HepG2 (cell line): ENCODE measurements around the gene MEX3A. TPM values are rescaled to one million over a fixed set of nuclear protein-coding genes. Genes with fewer than 3 reads are reported as not detected.

Experiments
- CENPX ChIP-seq: sonication (generic); formaldehyde crosslinking; IDR thresholded peaks from 2 replicates; pipeline ENCODE4 v1.9.0; 2021; ENCODE audit warnings: mild to moderate bottlenecking, missing genetic modification reagents, moderate library complexity
- CHD2 ChIP-seq: IDR thresholded peaks from 2 replicates; pipeline ENCODE4 v1.6.1; 2011; ENCODE audit warnings: low read depth, low read length, improper control_type of control experiment
- CTCF ChIP-seq: sonication (generic); formaldehyde crosslinking; IDR thresholded peaks from 2 replicates; pipeline ENCODE4 v1.5.0; 2020; ENCODE audit warnings: mild to moderate bottlenecking, missing genetic modification reagents, moderate library complexity
- ELF1 ChIP-seq: sonication (generic); formaldehyde crosslinking; IDR thresholded peaks from 2 replicates; pipeline ENCODE4 v1.4.0; 2020; ENCODE audit warnings: missing genetic modification reagents
- HDAC2 ChIP-seq: sonication (generic); formaldehyde crosslinking; IDR thresholded peaks from 2 replicates; pipeline ENCODE4 v1.4.0; 2020; ENCODE audit warnings: missing genetic modification reagents
- HIC2 ChIP-seq: sonication (generic); formaldehyde crosslinking; IDR thresholded peaks from 2 replicates; pipeline ENCODE4 v1.9.0; 2022; ENCODE audit warnings: low read depth, missing genetic modification reagents
- HNF4G ChIP-seq, 2 experiments: sonication (generic) in 1 of 2; formaldehyde crosslinking in 1 of 2; IDR thresholded peaks; 2 replicates each; pipeline versions ENCODE4 v1.4.0 to v1.6.1; 2011 to 2020; ENCODE audit warnings: borderline replicate concordance in 2 of 2, low read depth in 2 of 2, mild to moderate bottlenecking in 2 of 2, low read length in 1 of 2, missing genetic modification reagents in 1 of 2, moderate library complexity in 1 of 2
- IRF1 ChIP-seq: sonication (generic); formaldehyde crosslinking; IDR thresholded peaks from 2 replicates; pipeline ENCODE4 v1.4.0; 2020; ENCODE audit warnings: low read depth, mild to moderate bottlenecking, missing genetic modification reagents
- JUN ChIP-seq: sonication (generic); formaldehyde crosslinking; IDR thresholded peaks from 2 replicates; pipeline ENCODE4 v1.4.0; 2020; ENCODE audit warnings: mild to moderate bottlenecking, missing genetic modification reagents
- MATR3 ChIP-seq: sonication (generic); formaldehyde crosslinking; IDR thresholded peaks from 2 replicates; pipeline ENCODE4 v1.4.0; 2020; ENCODE audit warnings: missing genetic modification reagents
- MED8 ChIP-seq: sonication (generic); formaldehyde crosslinking; IDR thresholded peaks from 2 replicates; pipeline ENCODE4 v1.8.1; 2023; ENCODE audit warnings: mild to moderate bottlenecking, missing genetic modification reagents; ENCODE audit not compliant: insufficient replicate concordance
- MEIS2 ChIP-seq: sonication (generic); formaldehyde crosslinking; IDR thresholded peaks from 2 replicates; pipeline ENCODE4 v1.9.0; 2021; ENCODE audit warnings: mild to moderate bottlenecking, missing genetic modification reagents
- NCOR1 ChIP-seq: fragments of 200-600 bp; sonication (generic); IDR thresholded peaks from 2 replicates; pipeline ENCODE4 v1.7.0; 2017; ENCODE audit warnings: antibody characterized with exemption, low read length, borderline replicate concordance
- NFATC3 ChIP-seq: sonication (generic); formaldehyde crosslinking; IDR thresholded peaks from 2 replicates; pipeline ENCODE4 v1.5.1; 2020; ENCODE audit warnings: mild to moderate bottlenecking, missing genetic modification reagents
- SCMH1 ChIP-seq: sonication (generic); formaldehyde crosslinking; IDR thresholded peaks from 2 replicates; pipeline ENCODE4 v1.9.0; 2021; ENCODE audit warnings: missing genetic modification reagents, mild to moderate bottlenecking, borderline replicate concordance
- SMAD3 ChIP-seq: sonication (generic); formaldehyde crosslinking; IDR thresholded peaks from 2 replicates; pipeline ENCODE4 v1.4.0; 2020; ENCODE audit warnings: missing genetic modification reagents
- SNAPC5 ChIP-seq: sonication (generic); formaldehyde crosslinking; IDR thresholded peaks from 2 replicates; pipeline ENCODE4 v1.8.1; 2023; ENCODE audit warnings: mild to moderate bottlenecking, missing genetic modification reagents, borderline replicate concordance
- SP140L ChIP-seq: sonication (generic); formaldehyde crosslinking; IDR thresholded peaks from 2 replicates; pipeline ENCODE4 v1.4.0; 2020; ENCODE audit warnings: missing genetic modification reagents, borderline replicate concordance
- SP4 ChIP-seq: sonication (generic); formaldehyde crosslinking; IDR thresholded peaks from 2 replicates; pipeline ENCODE4 v1.8.1; 2023; ENCODE audit warnings: mild to moderate bottlenecking, missing genetic modification reagents
- TAF15 ChIP-seq: fragments of 200-400 bp; formaldehyde crosslinking; IDR thresholded peaks from one replicate; pipeline ENCODE4 v1.6.1; 2018; ENCODE audit warnings: mild to moderate bottlenecking, low read depth, low read length; ENCODE audit not compliant: poor library complexity, severe bottlenecking
- ZBTB43 ChIP-seq: sonication (generic); formaldehyde crosslinking; conservative IDR thresholded peaks from 2 replicates; pipeline ENCODE4 v1.4.0; 2020; ENCODE audit warnings: missing genetic modification reagents
- ZNF337 ChIP-seq: sonication (generic); formaldehyde crosslinking; IDR thresholded peaks from 2 replicates; pipeline ENCODE4 v1.5.1; 2020; ENCODE audit warnings: missing genetic modification reagents, low read depth, mild to moderate bottlenecking, borderline replicate concordance
- ZNF354B ChIP-seq: sonication (generic); formaldehyde crosslinking; IDR thresholded peaks from 2 replicates; pipeline ENCODE4 v1.8.0; 2022; ENCODE audit warnings: mild to moderate bottlenecking, missing genetic modification reagents
- ZNF367 ChIP-seq: sonication (generic); formaldehyde crosslinking; IDR thresholded peaks from 2 replicates; pipeline ENCODE4 v1.4.0; 2020; ENCODE audit warnings: missing genetic modification reagents, borderline replicate concordance
- polyA plus RNA-seq, 8 experiments: library from polyadenylated mRNA; depleted of rRNA in 3 of 8; stranded (reverse) in 7 of 8; unstranded in 1 of 8; fragments of >200 nt; fragmentation: Illumina TruSeq in 4 of 8; extraction: Trizol in 4 of 8; gene quantifications; 2 replicates each; pipeline versions ENCODE4 v1.2.1 to v1.2.3, GENCODE V29; 2011 to 2016; ENCODE audit warnings: low read depth in 4 of 8, missing spikeins in 1 of 8, mixed read lengths in 1 of 8; ENCODE audit not compliant: insufficient read depth in 1 of 8
- total RNA-seq, 5 experiments: library from RNA; depleted of rRNA; stranded (reverse); fragments of >200 nt; fragmentation: Illumina TruSeq; extraction: Trizol; gene quantifications; 2 replicates each; pipeline ENCODE4 v1.2.3, GENCODE V29; 2016; ENCODE audit warnings: low read depth in 1 of 5

The MEX3A gene
- total and polyA plus RNA-seq, 2 of the 13 experiments (the other 11 are each of a cell fraction or from before 2014, with no cell fraction given): 7.6 to 9.1 TPM

- TF ChIP-seq JUN (CRISPR knock-in tag): peak; percentile 46; the same call in 1 of the 2 replicates
- no peak for TF ChIP-seq SNAPC5 (CRISPR knock-in tag)
- no peak for TF ChIP-seq ZNF367 (CRISPR knock-in tag)
- no peak for TF ChIP-seq ZNF354B (CRISPR knock-in tag)
- no peak for TF ChIP-seq SP140L
- no peak for TF ChIP-seq IRF1 (CRISPR knock-in tag)
- no peak for TF ChIP-seq ZNF337 (CRISPR knock-in tag)
- TF ChIP-seq HDAC2 (CRISPR knock-in tag): peak; percentile 37; the same call in 1 of the 2 replicates
- no peak for TF ChIP-seq CENPX (CRISPR knock-in tag)
- TF ChIP-seq NFATC3: no peak
- no peak for TF ChIP-seq NCOR1
- TF ChIP-seq MEIS2 (CRISPR knock-in tag): peak; percentile 81
- peak; percentile 43 for TF ChIP-seq CTCF (CRISPR knock-in tag)
- no peak for TF ChIP-seq HNF4G (IDR thresholded peaks at IDR 0.05; ENCODE audit: borderline replicate concordance, low read depth, low read length)
- no peak for TF ChIP-seq HNF4G (CRISPR knock-in tag; IDR thresholded peaks at IDR 0.05; ENCODE audit: borderline replicate concordance, low read depth)
- no peak for TF ChIP-seq SP4 (CRISPR knock-in tag)
- peak; percentile 83; the same call in 1 of the 2 replicates for TF ChIP-seq SMAD3
- peak; percentile 70 for TF ChIP-seq HIC2 (CRISPR knock-in tag)
- TF ChIP-seq MATR3 (CRISPR knock-in tag): no peak
- TF ChIP-seq CHD2: no peak
- no peak for TF ChIP-seq MED8 (CRISPR knock-in tag)
- no peak for TF ChIP-seq TAF15
- peak; percentile 15; the same call in 1 of the 2 replicates for TF ChIP-seq ELF1 (CRISPR knock-in tag)
- no peak for TF ChIP-seq SCMH1 (CRISPR knock-in tag)
- TF ChIP-seq ZBTB43 (CRISPR knock-in tag): no peak; the same call in 1 of the 2 replicates
Observed at GRCh38 chr1:156123356-156124196, 41.3 kb upstream of the MEX3A start (continued).
